K562 (cell line): Measurements from ENCODE around the gene NHSL2.

ENCODE experiments used
- BRF1 ChIP-seq: IDR thresholded peaks from 3 replicates; pipeline ENCODE4 v1.6.1; 2011; ENCODE audit warnings: borderline replicate concordance, mild to moderate bottlenecking; ENCODE audit not compliant: insufficient read length; ENCODE audit errors: extremely low read depth
- ESRRA ChIP-seq: fragments of 450-650 bp; IDR thresholded peaks from 2 replicates; pipeline ENCODE4 v1.6.1; 2014; ENCODE audit warnings: low read depth, mild to moderate bottlenecking, moderate library complexity, borderline replicate concordance
- GTF2F1 ChIP-seq: IDR thresholded peaks from 2 replicates; pipeline ENCODE4 v1.6.1; 2011; ENCODE audit warnings: low read depth, low read length, improper control_type of control experiment
- MTA1 ChIP-seq: fragments of 450-650 bp; IDR thresholded peaks from 2 replicates; pipeline ENCODE4 v1.6.1; 2017; ENCODE audit warnings: borderline replicate concordance
- POLR2A ChIP-seq: fragments of 450-650 bp; conservative IDR thresholded peaks from 2 replicates; pipeline ENCODE4 v1.6.1; 2016
- ZNF24 ChIP-seq: fragments of 450-650 bp; IDR thresholded peaks from 2 replicates; pipeline ENCODE4 v1.6.1; 2016

- TF ChIP-seq ESRRA (no peak), ZNF24 (no peak), MTA1 (no peak), POLR2A (no peak), BRF1 (no peak), GTF2F1 (no peak)
These were observed 133.0 kb downstream of the NHSL2 start for GRCh38 chrX:72043636-72044035.
